PC-3 (cell line): ENCODE measurements around the gene LIPN.

ENCODE experiments used
- EZH2phosphoT487 ChIP-seq: fragments of 300-600 bp; sonication (generic); IDR thresholded peaks from 2 replicates; pipeline ENCODE4 v1.6.1; 2018; ENCODE audit warnings: mild to moderate bottlenecking, antibody characterized with exemption, low read length, borderline replicate concordance
- TF ChIP-seq, protein P1 (sequence below): fragments of 300-600 bp; sonication (generic); conservative IDR thresholded peaks from 2 replicates; pipeline ENCODE4 v1.5.1; 2017; ENCODE audit warnings: antibody characterized with exemption, low read depth, mild to moderate bottlenecking, low read length

- TF ChIP-seq, protein P1, sequence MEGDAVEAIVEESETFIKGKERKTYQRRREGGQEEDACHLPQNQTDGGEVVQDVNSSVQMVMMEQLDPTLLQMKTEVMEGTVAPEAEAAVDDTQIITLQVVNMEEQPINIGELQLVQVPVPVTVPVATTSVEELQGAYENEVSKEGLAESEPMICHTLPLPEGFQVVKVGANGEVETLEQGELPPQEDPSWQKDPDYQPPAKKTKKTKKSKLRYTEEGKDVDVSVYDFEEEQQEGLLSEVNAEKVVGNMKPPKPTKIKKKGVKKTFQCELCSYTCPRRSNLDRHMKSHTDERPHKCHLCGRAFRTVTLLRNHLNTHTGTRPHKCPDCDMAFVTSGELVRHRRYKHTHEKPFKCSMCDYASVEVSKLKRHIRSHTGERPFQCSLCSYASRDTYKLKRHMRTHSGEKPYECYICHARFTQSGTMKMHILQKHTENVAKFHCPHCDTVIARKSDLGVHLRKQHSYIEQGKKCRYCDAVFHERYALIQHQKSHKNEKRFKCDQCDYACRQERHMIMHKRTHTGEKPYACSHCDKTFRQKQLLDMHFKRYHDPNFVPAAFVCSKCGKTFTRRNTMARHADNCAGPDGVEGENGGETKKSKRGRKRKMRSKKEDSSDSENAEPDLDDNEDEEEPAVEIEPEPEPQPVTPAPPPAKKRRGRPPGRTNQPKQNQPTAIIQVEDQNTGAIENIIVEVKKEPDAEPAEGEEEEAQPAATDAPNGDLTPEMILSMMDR, result no peak
- no peak for TF ChIP-seq EZH2phosphoT487
These were observed 22.4 kb downstream of the LIPN start for GRCh38 chr10:88782222-88782621.
